Measurements from ENCODE around the gene RFXANK.
"Not testable (repeated sequence)": the region's sequence is repeated elsewhere in the genome, so short reads cannot be mapped to it uniquely, and the experiment has no call there.

The RFXANK gene

DNA sequence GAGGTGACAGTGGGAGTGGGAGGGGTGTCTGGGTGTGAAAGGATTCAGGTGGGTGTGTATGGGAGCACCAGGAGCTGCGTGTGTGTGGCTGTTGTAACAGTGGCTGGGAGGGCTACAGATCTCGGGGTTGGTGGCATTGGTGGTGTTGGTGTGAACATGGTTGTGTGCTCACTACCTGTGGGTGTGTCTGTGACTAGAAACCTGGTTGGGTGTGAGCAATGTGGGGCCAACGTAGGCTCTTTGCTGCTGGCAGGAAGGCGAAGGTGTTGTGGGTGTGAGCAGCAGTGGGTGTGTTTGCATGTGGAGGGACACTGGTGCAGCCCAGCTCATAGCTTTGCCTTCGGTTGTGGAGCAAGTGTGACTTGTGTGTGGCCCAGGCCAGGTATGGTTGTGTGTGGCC lies 14.9 kb downstream of the RFXANK start:
- DNase-seq (ENCODE audit: low read depth in 2 of 2): no peak

DNA sequence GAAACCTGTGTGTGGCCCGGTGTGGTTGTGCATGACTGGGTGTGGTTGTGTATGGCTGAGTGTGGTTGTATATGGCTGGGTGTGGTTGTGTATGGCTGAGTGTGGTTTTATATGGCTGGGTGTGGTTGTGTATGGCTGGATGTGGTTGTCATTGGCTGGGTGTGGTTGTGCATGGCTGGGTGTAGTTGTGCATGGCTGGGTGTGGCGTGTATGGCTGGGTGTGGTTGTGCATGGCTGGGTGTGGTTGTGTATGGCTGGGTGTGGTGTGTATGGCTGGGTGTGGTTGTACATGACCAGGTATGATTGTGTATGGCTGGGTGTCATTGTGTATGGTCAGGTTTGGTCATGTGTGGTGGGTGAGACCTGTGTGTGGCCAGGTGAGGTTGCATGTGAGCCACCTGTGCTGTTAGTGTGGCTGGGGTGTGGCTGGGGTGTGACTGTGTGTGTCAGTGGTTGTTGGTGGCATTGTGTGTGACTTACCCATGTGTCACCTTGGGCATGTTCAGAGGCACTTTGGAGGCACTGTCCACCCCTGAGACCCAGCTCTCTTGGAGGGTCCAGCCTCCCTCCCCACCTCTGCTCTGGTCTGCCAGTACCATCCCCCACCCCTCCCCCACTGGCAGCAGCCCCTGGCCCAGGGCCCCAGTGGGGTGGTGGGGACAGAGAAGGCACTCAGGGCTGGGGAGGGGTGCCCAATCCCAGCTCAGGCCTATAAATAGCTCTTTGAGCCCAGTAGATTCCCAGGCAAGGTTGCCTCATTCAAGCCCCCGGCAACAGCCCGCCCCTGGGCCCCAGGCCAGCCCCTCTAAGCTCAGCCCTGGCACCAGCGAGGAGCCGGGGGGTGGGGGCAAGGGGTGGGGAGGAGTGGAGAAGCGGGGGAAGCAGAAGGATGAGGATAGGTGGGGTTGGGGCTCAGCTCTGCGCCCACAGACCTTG lies 15.8 kb downstream of the RFXANK start:
- no peak for DNase-seq (ENCODE audit: low read depth in 2 of 2)

DNA sequence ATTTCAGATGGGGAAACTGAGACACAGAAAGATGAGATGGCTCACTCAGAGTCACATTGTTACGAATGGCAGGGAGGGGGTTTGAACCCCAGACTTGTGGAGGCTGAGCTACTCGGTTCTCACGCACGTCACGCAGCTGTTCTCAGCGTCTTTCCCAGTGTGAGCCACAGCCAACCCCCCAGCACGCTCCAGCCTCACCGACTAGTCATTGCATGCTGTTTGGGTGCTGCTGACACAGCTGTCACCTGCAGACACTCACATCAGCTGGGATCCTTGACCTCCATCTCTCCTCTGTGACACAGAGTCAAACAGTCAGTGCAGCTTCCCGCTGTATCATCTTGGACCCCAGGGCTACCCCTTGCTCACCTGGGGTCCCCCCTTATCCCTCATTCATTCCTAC lies 17.3 kb downstream of the RFXANK start:
- no peak for DNase-seq (ENCODE audit: low read depth in 2 of 2)

DNA sequence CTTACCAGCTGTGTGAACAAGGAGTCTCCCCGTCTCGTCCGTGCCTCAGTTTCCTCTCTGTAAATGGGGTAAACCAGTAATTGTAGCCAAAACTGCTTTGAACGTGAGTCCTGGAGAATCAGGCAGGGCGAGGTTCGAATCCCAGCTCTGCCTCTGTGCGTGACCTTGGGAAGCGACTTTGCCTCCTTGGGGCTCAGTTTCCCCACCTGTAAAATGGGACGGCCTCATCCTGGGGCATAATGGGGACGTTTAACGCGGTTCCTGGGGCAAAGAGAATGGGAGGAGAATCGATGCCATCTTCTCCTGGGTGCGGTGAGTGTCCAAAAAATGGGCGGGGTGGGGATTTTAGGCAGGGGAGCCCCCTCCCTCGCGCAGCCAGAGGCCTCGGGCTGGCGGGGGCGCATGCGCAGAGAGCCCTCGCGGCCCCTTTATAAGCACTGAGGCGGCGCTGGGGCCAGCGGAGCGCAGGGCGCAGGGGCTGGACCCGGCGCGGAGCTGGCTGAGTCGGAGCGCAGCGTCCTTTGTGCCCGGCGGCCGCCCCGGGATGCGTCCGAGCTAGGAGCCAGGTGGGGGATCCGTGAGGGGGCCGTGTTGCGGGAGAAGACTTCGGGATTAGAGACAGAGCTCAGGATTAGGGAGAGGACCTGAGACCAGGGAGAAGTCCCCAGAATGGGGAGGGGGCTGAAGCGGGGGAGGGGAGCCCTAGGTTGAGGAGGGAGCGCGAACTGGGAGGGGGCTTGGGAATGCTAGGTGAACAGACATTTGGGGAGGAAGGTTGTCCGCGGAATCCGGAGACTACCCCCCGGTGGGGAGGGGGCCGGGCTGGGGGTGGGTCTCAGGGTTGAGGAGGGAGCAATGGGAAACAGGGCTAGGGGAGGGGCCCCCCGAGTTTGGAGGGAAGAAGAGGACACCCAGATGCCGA lies 19.7 kb downstream of the RFXANK start, which contains the start of gene NCAN:
TSS of gene NCAN (plus strand) at position 460 of the 922 bp plus-strand sequence. CDS start 4,996 bp downstream, outside the sequence.
- DNase-seq (ENCODE audit: low read depth in 2 of 2): no peak

DNA sequence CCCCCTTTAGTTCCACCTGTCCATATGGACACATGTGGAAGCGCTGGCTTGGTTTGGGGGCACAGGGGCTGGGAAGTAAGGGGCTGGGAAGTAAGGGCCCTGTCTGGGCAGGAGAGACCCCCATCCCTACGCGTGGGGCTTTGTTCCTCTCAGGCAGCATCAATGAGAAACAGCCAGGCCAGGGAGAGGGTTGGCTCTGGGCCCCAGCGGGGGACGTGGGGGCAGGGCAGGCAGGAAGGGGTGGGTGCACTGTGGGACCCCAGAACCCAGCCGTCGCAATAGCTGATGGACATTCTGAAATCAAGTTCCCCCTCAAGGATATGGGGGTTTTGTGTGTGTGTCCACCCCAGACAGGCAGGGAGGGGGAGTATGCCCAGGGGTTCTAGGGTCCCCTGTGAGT lies 20.9 kb downstream of the RFXANK start:
- no peak for DNase-seq (ENCODE audit: low read depth in 2 of 2)

DNA sequence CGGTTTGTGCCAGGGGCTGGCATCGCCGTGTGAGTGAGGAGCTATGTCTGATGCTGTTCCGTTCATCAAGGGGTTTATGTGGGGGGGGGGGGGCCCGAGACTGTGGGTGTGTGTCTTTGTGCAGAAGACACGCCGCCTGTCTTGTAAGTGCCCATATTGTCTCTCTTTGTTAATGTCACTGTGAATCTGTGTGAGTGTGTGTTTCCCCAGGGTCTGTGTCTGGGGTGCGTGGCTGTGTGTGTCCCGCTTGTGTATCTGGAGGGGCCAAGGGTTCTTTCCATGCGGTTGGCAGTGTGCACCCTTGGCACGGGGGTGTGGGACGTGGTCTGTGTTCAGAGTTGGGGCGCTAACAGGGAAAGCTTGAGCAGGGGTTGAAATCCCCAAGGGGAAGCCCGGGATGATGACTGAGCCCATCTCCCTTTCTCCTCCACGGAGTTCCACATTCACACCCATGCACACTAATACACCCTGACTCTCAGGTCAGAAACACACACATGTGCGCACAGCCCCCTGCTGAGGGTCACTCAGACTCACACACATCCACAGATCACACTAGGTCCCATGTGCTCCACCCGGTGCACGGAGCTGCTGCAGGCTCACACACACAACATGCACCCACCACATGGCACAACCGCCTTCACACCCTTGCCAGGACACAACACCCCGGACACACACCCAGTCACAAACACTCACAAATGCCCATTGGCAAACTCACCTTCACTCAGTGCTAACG lies 21.5 kb downstream of the RFXANK start:
- no peak for DNase-seq (ENCODE audit: low read depth in 2 of 2)

DNA sequence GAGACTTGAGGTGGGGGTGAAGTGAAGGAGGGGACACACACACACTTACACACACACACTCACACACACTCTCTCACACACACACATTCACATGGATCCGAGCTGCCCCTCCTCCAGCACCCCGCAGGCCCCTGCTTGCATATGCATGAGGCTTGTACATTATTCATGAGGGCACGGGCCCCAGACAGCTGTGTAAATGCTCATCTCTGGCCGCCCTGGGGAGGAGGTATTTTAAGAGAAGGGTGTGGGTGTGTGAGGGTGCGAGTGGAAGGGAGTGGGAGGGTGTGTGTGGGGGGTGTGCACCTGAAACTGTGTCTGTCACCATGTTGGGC lies 22.1 kb downstream of the RFXANK start:
- DNase-seq (ENCODE audit: low read depth in 2 of 2): no peak

DNA sequence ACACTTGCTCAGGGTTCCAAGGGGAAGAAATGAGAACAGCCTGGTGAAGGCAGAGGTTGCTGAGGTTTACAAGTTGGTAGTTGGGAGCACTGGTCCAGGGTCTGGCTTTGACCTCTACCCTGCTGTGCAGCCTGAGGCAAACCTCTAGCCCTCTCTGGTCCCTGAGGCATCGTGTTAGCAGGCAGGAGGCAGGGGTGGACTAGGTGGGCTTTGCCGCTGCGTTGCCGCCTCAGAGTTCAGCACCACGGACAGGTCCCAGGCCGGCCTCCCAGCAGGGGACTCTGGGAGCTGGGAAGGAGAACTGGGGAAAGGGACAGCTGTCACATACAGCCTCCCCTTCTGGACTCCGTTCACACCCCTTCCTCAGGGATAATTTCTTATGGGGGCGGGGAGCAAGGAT lies 22.8 kb downstream of the RFXANK start:
- DNase-seq (ENCODE audit: low read depth in 2 of 2): no peak

DNA sequence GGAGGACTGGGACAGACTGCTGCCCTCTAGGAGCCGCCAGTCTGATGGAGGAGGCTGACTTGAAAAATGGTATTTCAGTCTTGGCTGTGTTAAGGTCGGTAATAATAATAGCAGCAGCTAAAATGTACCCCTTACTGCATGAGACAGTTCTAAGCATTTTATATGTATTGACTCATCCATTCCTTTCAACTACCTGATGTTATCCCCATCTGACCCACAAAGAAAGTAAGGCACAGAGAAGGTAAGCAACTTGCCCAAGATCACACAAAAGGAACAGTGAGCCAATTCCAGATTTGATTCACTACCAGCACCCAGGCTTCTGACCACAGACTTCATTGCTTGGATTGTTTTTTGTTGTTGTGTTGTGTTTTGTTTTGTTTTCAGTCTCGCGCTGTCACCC lies 23.7 kb downstream of the RFXANK start:
- DNase-seq (ENCODE audit: low read depth in 2 of 2): no peak

DNA sequence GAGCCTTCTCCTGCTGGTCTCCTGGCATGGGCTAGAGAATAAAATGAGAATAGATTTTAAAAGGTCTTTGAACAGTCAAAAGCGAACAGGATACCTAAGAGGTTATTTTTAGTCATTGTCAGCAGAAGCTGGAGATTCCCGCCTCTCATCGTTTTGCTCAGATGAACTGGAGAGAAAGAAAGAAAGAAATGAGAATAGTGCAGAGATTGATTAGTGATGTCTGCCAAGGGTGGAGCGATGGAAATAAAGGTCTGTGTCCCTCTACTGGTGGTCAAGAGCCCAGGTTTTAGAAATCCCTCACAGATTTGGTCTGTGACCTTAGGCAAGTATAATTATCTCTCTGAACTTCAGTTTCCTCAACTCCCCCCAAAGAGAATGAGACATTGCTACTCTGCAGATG lies 25.0 kb downstream of the RFXANK start:
- no peak for DNase-seq (ENCODE audit: low read depth in 2 of 2)

DNA sequence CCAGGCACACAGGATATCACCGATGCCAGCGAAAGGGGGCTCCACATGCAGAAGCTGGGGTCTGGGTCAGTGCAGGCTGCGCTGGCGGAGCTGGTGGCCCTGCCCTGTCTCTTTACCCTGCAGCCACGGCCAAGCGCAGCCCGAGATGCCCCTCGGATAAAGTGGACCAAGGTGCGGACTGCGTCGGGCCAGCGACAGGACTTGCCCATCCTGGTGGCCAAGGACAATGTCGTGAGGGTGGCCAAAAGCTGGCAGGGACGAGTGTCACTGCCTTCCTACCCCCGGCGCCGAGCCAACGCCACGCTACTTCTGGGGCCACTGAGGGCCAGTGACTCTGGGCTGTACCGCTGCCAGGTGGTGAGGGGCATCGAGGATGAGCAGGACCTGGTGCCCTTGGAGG lies 26.9 kb downstream of the RFXANK start:
- DNase-seq (ENCODE audit: low read depth in 2 of 2): no peak

DNA sequence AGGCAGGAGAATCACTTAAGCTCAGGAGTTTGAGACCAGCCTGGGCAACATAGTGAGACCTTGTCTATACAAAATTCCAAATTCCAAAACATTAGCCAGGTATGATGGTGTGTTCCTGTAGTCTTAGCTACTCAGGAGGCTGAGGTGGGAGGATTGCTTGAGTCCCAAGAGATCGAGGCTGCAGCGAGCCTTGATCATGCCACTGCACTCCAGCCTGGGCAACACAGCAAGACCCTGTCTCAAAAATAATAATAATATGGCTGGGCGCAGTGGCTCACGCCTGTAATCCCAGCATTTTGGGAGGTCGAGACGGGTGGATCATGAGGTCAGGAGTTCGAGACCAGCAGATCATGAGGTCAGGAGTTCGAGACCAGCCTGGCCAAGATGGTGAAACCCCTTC lies 28.9 kb downstream of the RFXANK start:
- not testable (repeated sequence) for DNase-seq (ENCODE audit: low read depth in 2 of 2)

DNA sequence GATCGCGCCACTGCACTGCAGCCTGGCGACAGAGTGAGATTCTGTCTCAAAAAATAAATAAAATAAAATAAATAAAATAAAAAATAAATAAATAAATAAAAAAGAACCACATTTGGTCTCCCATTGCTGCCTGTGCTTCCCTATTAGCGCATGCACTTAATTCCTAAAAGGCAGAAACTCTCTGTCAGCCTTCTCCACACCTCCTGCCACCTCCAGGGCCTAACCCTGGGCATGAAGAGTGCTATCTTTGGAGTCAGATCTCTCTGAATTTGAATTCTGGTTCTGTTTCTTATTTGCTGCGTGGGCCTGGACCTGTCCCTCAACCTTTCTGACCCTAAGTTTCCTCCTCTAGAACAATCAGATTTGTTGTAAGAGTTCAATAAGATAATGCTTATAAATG lies 31.0 kb downstream of the RFXANK start:
- no peak for DNase-seq (ENCODE audit: low read depth in 2 of 2)

DNA sequence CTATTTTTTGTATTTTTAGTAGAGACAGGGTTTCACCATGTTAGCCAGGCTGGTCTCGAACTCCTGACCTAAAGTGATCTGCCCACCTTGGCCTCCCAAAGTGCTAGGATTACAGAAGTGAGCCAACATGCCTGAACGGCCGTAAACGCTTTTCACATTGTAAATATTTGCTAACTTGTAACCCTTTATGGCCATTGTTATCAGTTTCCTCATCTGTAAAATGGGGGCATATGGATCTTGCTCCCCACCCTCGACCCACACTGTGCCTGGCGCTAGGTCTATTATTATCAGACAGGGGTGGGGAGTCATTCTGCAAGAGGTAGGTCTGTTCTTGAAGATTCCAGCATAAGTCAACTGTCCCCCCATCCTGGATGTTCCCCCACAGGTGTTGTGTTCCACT lies 31.6 kb downstream of the RFXANK start:
- DNase-seq (ENCODE audit: low read depth in 2 of 2): no peak

DNA sequence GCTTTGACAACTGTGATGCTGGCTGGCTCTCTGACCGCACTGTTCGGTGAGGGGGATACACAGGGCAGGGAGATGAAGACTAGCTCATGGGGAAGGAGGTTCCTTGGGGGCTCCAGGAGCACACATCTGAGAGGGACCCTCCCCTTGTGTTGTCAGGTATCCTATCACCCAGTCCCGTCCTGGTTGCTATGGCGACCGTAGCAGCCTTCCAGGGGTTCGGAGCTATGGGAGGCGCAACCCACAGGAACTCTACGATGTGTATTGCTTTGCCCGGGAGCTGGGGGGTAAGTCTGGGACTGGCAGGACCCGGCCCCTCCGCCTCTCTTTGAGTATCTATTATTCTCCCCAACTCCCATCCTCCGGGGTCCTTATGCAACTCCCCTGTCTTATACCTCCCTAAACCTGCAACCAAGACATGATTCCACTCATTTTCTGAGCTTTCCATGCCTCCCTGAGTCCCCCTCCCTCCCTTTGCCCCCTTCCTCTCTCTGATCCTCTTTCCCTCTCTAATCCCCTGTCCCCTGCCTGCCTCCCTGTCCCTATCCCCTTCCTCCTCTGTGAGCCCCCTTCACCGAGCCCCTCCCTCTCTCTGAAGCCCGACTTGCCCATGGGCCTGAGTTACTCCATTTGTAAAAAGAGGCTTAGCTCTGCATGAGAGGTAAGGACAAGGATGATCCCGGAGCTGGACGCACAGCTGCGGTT lies 32.2 kb downstream of the RFXANK start:
- DNase-seq (ENCODE audit: low read depth in 2 of 2): no peak

DNA sequence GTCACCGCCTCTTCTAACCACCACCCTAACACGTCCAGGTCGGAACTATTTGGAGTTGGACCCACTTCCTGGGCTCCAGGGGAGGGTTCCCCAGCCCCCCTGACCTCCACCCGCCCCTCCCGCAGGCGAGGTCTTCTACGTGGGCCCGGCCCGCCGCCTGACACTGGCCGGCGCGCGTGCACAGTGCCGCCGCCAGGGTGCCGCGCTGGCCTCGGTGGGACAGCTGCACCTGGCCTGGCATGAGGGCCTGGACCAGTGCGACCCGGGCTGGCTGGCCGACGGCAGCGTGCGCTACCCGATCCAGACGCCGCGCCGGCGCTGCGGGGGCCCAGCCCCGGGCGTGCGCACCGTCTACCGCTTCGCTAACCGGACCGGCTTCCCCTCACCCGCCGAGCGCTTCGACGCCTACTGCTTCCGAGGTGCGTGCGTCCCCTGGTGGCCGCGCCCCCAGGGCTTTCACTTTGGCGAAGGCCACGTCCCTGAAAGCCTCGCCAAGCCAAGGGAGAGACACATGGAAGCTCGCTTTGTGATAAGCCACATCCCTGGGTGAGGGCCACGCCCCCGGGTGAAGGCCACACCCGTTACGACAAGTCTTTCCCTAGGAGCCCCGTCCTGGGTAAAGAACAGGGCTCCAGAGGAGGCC lies 32.9 kb downstream of the RFXANK start:
- peak; percentile 53 to 58 for DNase-seq (ENCODE audit: low read depth in 2 of 2)

DNA sequence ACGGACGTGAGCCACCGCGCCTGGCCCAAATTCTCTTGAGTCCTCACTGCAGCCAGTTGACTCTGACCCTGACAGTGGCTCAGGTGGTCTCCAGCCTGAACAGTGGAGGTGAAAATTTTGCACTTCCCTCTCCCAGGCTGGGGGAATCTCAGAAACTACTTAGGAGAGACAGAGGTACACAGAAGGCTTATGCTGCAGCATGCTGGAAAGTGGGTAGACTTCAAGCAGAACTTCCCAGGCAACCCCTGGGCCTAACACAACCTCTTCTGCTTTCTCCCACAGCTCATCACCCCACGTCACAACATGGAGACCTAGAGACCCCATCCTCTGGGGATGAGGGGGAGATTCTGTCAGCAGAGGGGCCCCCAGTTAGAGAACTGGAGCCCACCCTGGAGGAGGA lies 34.1 kb downstream of the RFXANK start:
- DNase-seq (ENCODE audit: low read depth in 2 of 2): no peak

DNA sequence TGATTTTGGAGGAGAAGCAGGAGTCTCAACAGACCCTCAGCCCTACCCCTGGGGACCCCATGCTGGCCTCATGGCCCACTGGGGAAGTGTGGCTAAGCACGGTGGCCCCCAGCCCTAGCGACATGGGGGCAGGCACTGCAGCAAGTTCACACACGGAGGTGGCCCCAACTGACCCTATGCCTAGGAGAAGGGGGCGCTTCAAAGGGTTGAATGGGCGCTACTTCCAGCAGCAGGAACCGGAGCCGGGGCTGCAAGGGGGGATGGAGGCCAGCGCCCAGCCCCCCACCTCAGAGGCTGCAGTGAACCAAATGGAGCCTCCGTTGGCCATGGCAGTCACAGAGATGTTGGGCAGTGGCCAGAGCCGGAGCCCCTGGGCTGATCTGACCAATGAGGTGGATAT lies 34.6 kb downstream of the RFXANK start:
- DNase-seq (ENCODE audit: low read depth in 2 of 2): no peak

DNA sequence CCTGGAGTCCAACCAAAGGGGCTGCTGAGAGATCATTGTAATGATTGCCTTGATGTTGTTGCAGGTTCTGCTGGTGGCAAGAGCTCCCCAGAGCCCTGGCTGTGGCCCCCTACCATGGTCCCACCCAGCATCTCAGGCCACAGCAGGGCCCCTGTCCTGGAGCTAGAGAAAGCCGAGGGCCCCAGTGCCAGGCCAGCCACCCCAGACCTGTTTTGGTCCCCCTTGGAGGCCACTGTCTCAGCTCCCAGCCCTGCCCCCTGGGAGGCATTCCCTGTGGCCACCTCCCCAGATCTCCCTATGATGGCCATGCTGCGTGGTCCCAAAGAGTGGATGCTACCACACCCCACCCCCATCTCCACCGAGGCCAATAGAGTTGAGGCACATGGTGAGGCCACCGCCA lies 35.2 kb downstream of the RFXANK start:
- no peak for DNase-seq (ENCODE audit: low read depth in 2 of 2)

DNA sequence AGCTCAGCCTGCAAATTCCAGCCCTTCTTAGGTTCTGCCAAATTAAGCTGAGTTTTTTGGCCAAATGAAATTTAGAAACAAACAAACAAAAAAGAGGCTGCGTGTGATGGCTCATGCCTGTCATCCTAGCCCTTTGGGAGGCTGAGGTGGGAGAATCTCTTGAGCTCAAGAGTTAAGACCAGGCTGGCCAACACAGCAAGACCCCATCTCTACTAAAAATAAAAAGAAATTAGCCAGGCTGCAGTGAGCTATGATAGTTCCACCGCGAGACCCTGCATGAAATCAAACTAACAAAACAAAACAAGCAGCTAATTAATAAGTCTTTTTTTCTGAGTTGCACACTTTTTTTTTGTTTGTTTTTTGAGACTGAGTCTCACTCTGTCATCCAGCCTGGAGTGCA lies 37.6 kb downstream of the RFXANK start:
- no peak for DNase-seq (ENCODE audit: low read depth in 2 of 2)

DNA sequence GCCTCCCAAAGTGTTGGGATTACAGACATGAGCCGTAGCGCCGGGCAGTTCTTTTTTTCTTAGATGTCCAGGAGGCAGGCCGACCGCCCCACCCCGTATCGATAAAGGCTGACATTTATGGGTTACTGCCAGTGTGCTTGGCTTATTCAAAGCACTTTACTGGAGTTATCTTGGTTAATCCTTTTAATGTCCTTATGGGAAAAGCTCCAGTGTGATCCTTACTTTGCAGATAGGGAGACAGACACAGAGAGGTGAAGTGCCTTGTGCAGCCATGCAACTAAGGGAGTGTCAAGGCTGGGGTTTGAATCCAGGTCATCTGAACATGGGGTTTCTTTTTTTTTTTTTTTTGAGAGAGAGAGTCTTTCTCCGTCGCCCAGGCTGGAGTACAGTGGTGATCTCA lies 38.9 kb downstream of the RFXANK start:
- DNase-seq (ENCODE audit: low read depth in 2 of 2): no peak
